IMR-90 (cell line): ENCODE data around the gene PCCA. TPM values are rescaled to one million over a fixed set of nuclear protein-coding genes. Genes with fewer than 3 reads are reported as not detected.

Experiments used
- ATAC-seq: fragments of 200-7000 bp; cut with Tn5 transposase; 2 replicates; pipeline ENCODE4 v1.9.1; 2020; ENCODE audit warnings: low read depth, mild to moderate bottlenecking, moderate library complexity
- BruUV-seq: library from RNA; stranded (reverse); fragments of 400-500 nt; replicated peaks from 2 replicates; lab custom pipeline; 2021; lab: Mats Ljungman, UMichigan
- CTCF ChIA-PET: fragments of 300-600 bp; formaldehyde crosslinking; extraction: SDS; loops from one replicate; lab custom pipeline; 2021; ENCODE audit warnings: antibody characterized with exemption; lab: Yijun Ruan, JAX
- POLR2A ChIA-PET: fragments of 300-600 bp; sonication (Branson Sonifier 250); formaldehyde crosslinking; loops from one replicate; lab custom pipeline; 2022; ENCODE audit warnings: antibody characterized with exemption; ENCODE audit not compliant: unreplicated experiment; lab: Charles Lee
- DNase-seq: peaks from one replicate; pipeline ENCODE4 v3.0.0; 2013
- H2AFZ ChIP-seq: replicated peaks from 2 replicates; pipeline ENCODE3; 2013; ENCODE audit warnings: low read length, mild to moderate bottlenecking; ENCODE audit not compliant: poor library complexity
- H2AK5ac ChIP-seq: 2 replicates; pipeline ENCODE4 v1.6.1; 2013; ENCODE audit warnings: low read depth, low read length, inconsistent platforms
- H2AK9ac ChIP-seq: replicated peaks from 2 replicates; pipeline ENCODE3; 2013; ENCODE audit warnings: mild to moderate bottlenecking, low read depth, low read length, moderate library complexity; ENCODE audit not compliant: poor library complexity
- H2BK120ac ChIP-seq: 2 replicates; pipeline ENCODE4 v1.6.1; 2013; ENCODE audit warnings: low read depth, low read length, inconsistent platforms
- H2BK15ac ChIP-seq: 3 replicates; pipeline ENCODE4 v1.6.1; 2013; ENCODE audit warnings: low read depth, low read length, inconsistent platforms
- H2BK20ac ChIP-seq: 2 replicates; pipeline ENCODE4 v1.6.1; 2013; ENCODE audit warnings: low read depth, mild to moderate bottlenecking, inconsistent platforms, low read length, moderate library complexity
- H2BK5ac ChIP-seq: 2 replicates; pipeline ENCODE4 v1.6.1; 2013; ENCODE audit warnings: mild to moderate bottlenecking, low read depth, low read length, inconsistent platforms; ENCODE audit not compliant: poor library complexity, severe bottlenecking
- H3K14ac ChIP-seq: replicated peaks from 2 replicates; pipeline ENCODE4 v1.6.1; 2013; ENCODE audit warnings: low read depth, low read length, inconsistent platforms
- H3K18ac ChIP-seq: 2 replicates; pipeline ENCODE4 v1.6.1; 2013; ENCODE audit warnings: low read depth, low read length, control low read depth
- H3K23ac ChIP-seq: 2 replicates; pipeline ENCODE4 v1.6.1; 2013; ENCODE audit warnings: low read depth, low read length, inconsistent platforms
- H3K27ac ChIP-seq: 2 replicates; pipeline ENCODE4 v1.5.1; 2013; ENCODE audit warnings: mild to moderate bottlenecking, control low read depth, low read length; ENCODE audit not compliant: insufficient read depth
- H3K27me3 ChIP-seq: 2 replicates; pipeline ENCODE4 v1.6.1; 2013; ENCODE audit warnings: low read length; ENCODE audit not compliant: control insufficient read depth, insufficient read depth
- H3K36me3 ChIP-seq: 2 replicates; pipeline ENCODE4 v1.6.1; 2013; ENCODE audit warnings: low read length, mixed read lengths; ENCODE audit not compliant: control insufficient read depth, insufficient read depth
- H3K4ac ChIP-seq: 2 replicates; pipeline ENCODE4 v1.6.1; 2013; ENCODE audit warnings: low read depth, low read length, inconsistent platforms
- H3K4me1 ChIP-seq: 2 replicates; pipeline ENCODE4 v1.6.1; 2013; ENCODE audit warnings: low read length, mixed read lengths; ENCODE audit not compliant: control insufficient read depth, insufficient read depth
- H3K4me2 ChIP-seq: 2 replicates; pipeline ENCODE4 v1.6.1; 2013; ENCODE audit warnings: low read depth, mild to moderate bottlenecking, control low read depth, low read length, moderate library complexity
- H3K4me3 ChIP-seq: 2 replicates; pipeline ENCODE4 v1.5.1; 2013; ENCODE audit warnings: low read depth, mild to moderate bottlenecking, control low read depth, low read length, moderate library complexity; ENCODE audit not compliant: insufficient read depth
- H3K56ac ChIP-seq: 2 replicates; pipeline ENCODE4 v1.6.1; 2013; ENCODE audit warnings: low read length, inconsistent platforms; ENCODE audit not compliant: insufficient read depth; ENCODE audit errors: extremely low read depth
- H3K79me1 ChIP-seq, 2 experiments: 2 replicates each; pipeline ENCODE4 v1.6.1; 2013; ENCODE audit warnings: low read length in 2 of 2, inconsistent platforms in 1 of 2, low read depth in 1 of 2
- H3K9ac ChIP-seq: 2 replicates; pipeline ENCODE4 v1.6.1; 2013; ENCODE audit warnings: low read depth, low read length, control low read depth
- H3K9me1 ChIP-seq: 2 replicates; pipeline ENCODE4 v1.6.1; 2013; ENCODE audit warnings: low read length, inconsistent platforms; ENCODE audit not compliant: insufficient read depth
- H3K9me3 ChIP-seq: 2 replicates; pipeline ENCODE4 v1.6.1; 2013; ENCODE audit warnings: low read length; ENCODE audit not compliant: control insufficient read depth, insufficient read depth
- H4K20me1 ChIP-seq: 2 replicates; pipeline ENCODE4 v1.6.1; 2013; ENCODE audit warnings: low read length, inconsistent platforms; ENCODE audit not compliant: insufficient read depth
- H4K5ac ChIP-seq: 2 replicates; pipeline ENCODE4 v1.6.1; 2013; ENCODE audit warnings: mild to moderate bottlenecking, low read depth, low read length, control low read depth
- H4K8ac ChIP-seq, 2 experiments: 2 replicates each; pipeline ENCODE4 v1.6.1; 2013; ENCODE audit warnings: low read depth in 2 of 2, low read length in 2 of 2, control low read depth in 1 of 2, inconsistent platforms in 1 of 2
- H4K91ac ChIP-seq: 2 replicates; pipeline ENCODE4 v1.6.1; 2013; ENCODE audit warnings: low read depth, low read length, inconsistent platforms; ENCODE audit not compliant: insufficient read depth
- BHLHE40 ChIP-seq: fragments of 150-350 bp; IDR thresholded peaks from 2 replicates; pipeline ENCODE4 v1.6.1; 2016; ENCODE audit warnings: mild to moderate bottlenecking, low read depth, low read length
- ELK1 ChIP-seq: fragments of 150-350 bp; IDR thresholded peaks from 2 replicates; pipeline ENCODE4 v1.6.1; 2016; ENCODE audit warnings: low read depth, mild to moderate bottlenecking, low read length, moderate library complexity, borderline replicate concordance
- FOS ChIP-seq: fragments of 150-350 bp; IDR thresholded peaks from 2 replicates; pipeline ENCODE4 v1.6.1; 2016; ENCODE audit warnings: low read depth, low read length
- MAFK ChIP-seq: IDR thresholded peaks from 2 replicates; pipeline ENCODE4 v1.6.1; 2012; ENCODE audit warnings: low read depth, low read length, improper control_type of control experiment
- MAZ ChIP-seq: IDR thresholded peaks from 2 replicates; pipeline ENCODE4 v1.6.1; 2012; ENCODE audit warnings: low read depth, mild to moderate bottlenecking, low read length, improper control_type of control experiment, moderate library complexity, borderline replicate concordance
- MXI1 ChIP-seq: IDR thresholded peaks from 2 replicates; pipeline ENCODE4 v1.6.1; 2012; ENCODE audit warnings: low read depth, mild to moderate bottlenecking, low read length, moderate library complexity, borderline replicate concordance
- NFE2L2 ChIP-seq: fragments of 150-350 bp; IDR thresholded peaks from 2 replicates; pipeline ENCODE4 v1.6.1; 2016; ENCODE audit warnings: low read depth, mild to moderate bottlenecking, low read length
- RAD21 ChIP-seq: IDR thresholded peaks from 2 replicates; pipeline ENCODE4 v1.6.1; 2012; ENCODE audit warnings: low read length, improper control_type of control experiment
- RCOR1 ChIP-seq: IDR thresholded peaks from 2 replicates; pipeline ENCODE4 v1.6.1; 2012; ENCODE audit warnings: mild to moderate bottlenecking, low read length, improper control_type of control experiment; ENCODE audit not compliant: insufficient replicate concordance
- SMC3 ChIP-seq: fragments of 150-350 bp; IDR thresholded peaks from 2 replicates; pipeline ENCODE4 v1.6.1; 2016; ENCODE audit warnings: low read depth, mild to moderate bottlenecking, antibody characterized with exemption, low read length, moderate library complexity
- WGBS, 2 experiments: methylation state at CpG; one replicate each; pipeline versions ENCODE4 v1.1.5 to v1.1.7; 2013; ENCODE audit warnings: missing lambda C conversion rate in 2 of 2; ENCODE audit not compliant: insufficient read length in 1 of 2; ENCODE audit errors: extremely low coverage in 2 of 2; 5-methylcytosine and 5-hydroxymethylcytosine counted together
- dilution Hi-C: fragments of 300-500 bp; cut with HindIII; formaldehyde crosslinking; loops from one replicate; pipeline ENCODE4 v1.14.3; 2018; ENCODE audit warnings: low sequenced_read_pairs; ENCODE audit not compliant: unreplicated experiment
- in situ Hi-C: fragments of 300-500 bp; cut with MboI; formaldehyde crosslinking; loops from 3 replicates; pipeline ENCODE4 v1.14.3; 2019; ENCODE audit warnings: low sequenced_read_pairs, inconsistent platforms, mixed read lengths
- intact Hi-C: fragments of 100-400 bp; cut with micrococcal nuclease; formaldehyde crosslinking; loops from 2 replicates; pipeline ENCODE4 v1.10.0; 2022
- polyA plus RNA-seq, 3 experiments: library from polyadenylated mRNA; depleted of rRNA; stranded (reverse); fragments of >200 nt; gene quantifications; 2 replicates each; pipeline ENCODE4 v1.2.3, GENCODE V29; 2012; ENCODE audit warnings: low replicate concordance in 1 of 3
- total RNA-seq: library from RNA; depleted of rRNA; stranded (reverse); fragments of >200 nt; gene quantifications from 2 replicates; pipeline ENCODE4 v1.2.3, GENCODE V29; 2012
- TF ChIP-seq, protein P1 (sequence below): fragments of 150-350 bp; IDR thresholded peaks from 2 replicates; pipeline ENCODE4 v1.6.1; 2017; ENCODE audit warnings: mild to moderate bottlenecking, antibody characterized with exemption, low read length, low read depth

Gene PCCA
- total and polyA plus RNA-seq, 2 of the 4 experiments (the other 2 are of a cell fraction), result 7.6 to 24.0 TPM

DNA sequence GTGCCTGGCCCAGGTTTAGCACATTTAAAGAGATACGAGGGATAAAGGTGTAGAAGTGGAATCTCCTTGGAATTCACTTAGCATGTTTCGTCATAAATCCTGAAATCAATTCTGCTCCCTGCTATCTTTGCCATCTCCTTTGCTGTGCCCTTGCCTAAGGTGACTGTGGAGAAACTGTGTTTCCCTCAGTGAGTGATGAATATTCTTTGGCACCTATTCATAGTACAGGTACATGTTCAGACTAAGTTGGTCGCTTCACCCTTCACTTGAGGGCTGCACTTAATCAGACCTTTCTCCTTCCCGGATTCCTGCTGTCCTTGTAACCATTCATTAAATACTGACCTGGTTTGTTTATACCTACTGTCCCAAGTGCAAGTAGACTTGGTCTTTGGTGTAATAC, 17.8 kb downstream of the PCCA start:
- Histone ChIP-seq H2BK20ac (no peak overlapping the region), H3K27ac (no peak overlapping the region), H4K8ac (no peak overlapping the region), H4K20me1 (0 out of 2 replicates have a peak, but pooled peaks cover 4% of the 10 kb centered on the region), H3K36me3 (peaks cover 2% of the 10 kb centered on the region; the same call in 1 of the 2 replicates), H3K4me3 (no peak overlapping the region), H3K27me3 (no peaks in the 10 kb centered on the region), H2BK120ac (no peak overlapping the region), H3K23ac (no peak overlapping the region), H3K18ac (no peak overlapping the region), H3K4me2 (no peak overlapping the region), H2AFZ (no peak overlapping the region), H2AK5ac (no peak overlapping the region), H2AK9ac (no peak overlapping the region), H3K9me1 (peaks cover 5% of the 10 kb centered on the region; the same call in 1 of the 2 replicates), H3K4me1 (no peaks in the 10 kb centered on the region; the same call in 1 of the 2 replicates), H3K4ac (no peak overlapping the region), H3K9ac (no peak overlapping the region), H3K14ac (no peak overlapping the region), H3K9me3 (no peaks in the 10 kb centered on the region), H4K91ac (no peak overlapping the region), H2BK5ac (no peak overlapping the region), H4K5ac (no peak overlapping the region), H3K56ac (no peak overlapping the region), H3K79me1 (peaks cover 0 to 44% of the 10 kb centered on the region in 2 experiments; a peak in 3 of 4 replicates), H2BK15ac (no peak overlapping the region)
- intact Hi-C loops (no loop called here), in situ Hi-C loops (no loop called here), dilution Hi-C loops (no loop called here)
- no peak for ATAC-seq
- no TSS peak for BruUV-seq
- DNase-seq, result no peak
- ChIA-PET CTCF (no interaction called here), POLR2A (no interaction called here)
- TF ChIP-seq SMC3 (no peak), MAFK (no peak), RAD21 (no peak), MAZ (no peak), BHLHE40 (no peak), RCOR1 (no peak), MXI1 (no peak), NFE2L2 (no peak), FOS (no peak), ELK1 (no peak)
- TF ChIP-seq, protein P1, sequence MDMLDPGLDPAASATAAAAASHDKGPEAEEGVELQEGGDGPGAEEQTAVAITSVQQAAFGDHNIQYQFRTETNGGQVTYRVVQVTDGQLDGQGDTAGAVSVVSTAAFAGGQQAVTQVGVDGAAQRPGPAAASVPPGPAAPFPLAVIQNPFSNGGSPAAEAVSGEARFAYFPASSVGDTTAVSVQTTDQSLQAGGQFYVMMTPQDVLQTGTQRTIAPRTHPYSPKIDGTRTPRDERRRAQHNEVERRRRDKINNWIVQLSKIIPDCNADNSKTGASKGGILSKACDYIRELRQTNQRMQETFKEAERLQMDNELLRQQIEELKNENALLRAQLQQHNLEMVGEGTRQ, result no peak
- no CpG with 5 or more reads among the region's 4 CpGs for WGBS, 2 experiments
